GM11168 (cell line): ENCODE data around the gene IL3.

Source experiments
- in situ Hi-C: fragments of 300-500 bp; cut with MboI; formaldehyde crosslinking; loops from one replicate; pipeline ENCODE4 v1.12.0; 2022; ENCODE audit warnings: low sequenced_read_pairs; ENCODE audit not compliant: unreplicated experiment

The IL3 gene

GRCh38 chr5:132070460-132071337 lies 10.2 kb downstream of the IL3 start:
- in situ Hi-C loops = no loop called here

- in situ Hi-C loops = no loop called here
These were observed 10.9 kb downstream of the IL3 start for GRCh38 chr5:132071338-132071707.

GRCh38 chr5:132072070-132072469 lies 11.6 kb downstream of the IL3 start:
- in situ Hi-C loops = no loop called here

- in situ Hi-C loops = no loop called here
These were observed 12.1 kb downstream of the IL3 start for GRCh38 chr5:132072528-132072927.

GRCh38 chr5:132073231-132074013 lies 13.0 kb downstream of the IL3 start, which contains the start of gene CSF2:
TSS of gene CSF2 (plus strand) at chr5:132073789. CDS start at chr5:132073824, 35 bp downstream.
- in situ Hi-C loops = no loop called here

GRCh38 chr5:132074091-132074771 lies 13.8 kb downstream of the IL3 start:
- in situ Hi-C loops = no loop called here

GRCh38 chr5:132074772-132075718 lies 14.6 kb downstream of the IL3 start:
- in situ Hi-C loops = no loop called here

- in situ Hi-C loops = no loop called here
These were observed 15.2 kb downstream of the IL3 start for GRCh38 chr5:132075719-132076077.

GRCh38 chr5:132076202-132076830 lies 15.9 kb downstream of the IL3 start:
- in situ Hi-C loops = no loop called here

- in situ Hi-C loops = no loop called here
These were observed 16.5 kb downstream of the IL3 start for GRCh38 chr5:132076983-132077382.

- in situ Hi-C loops = no loop called here
These were observed 18.6 kb downstream of the IL3 start for GRCh38 chr5:132079081-132079480.

GRCh38 chr5:132079619-132080018 lies 19.2 kb downstream of the IL3 start:
- in situ Hi-C loops = no loop called here

- in situ Hi-C loops = no loop called here
These were observed 20.1 kb downstream of the IL3 start for GRCh38 chr5:132080595-132080994.

- in situ Hi-C loops = no loop called here
These were observed 21.0 kb downstream of the IL3 start for GRCh38 chr5:132081458-132081857.

GRCh38 chr5:132082329-132083023 lies 22.0 kb downstream of the IL3 start:
- in situ Hi-C loops = no loop called here

- in situ Hi-C loops = no loop called here
These were observed 22.7 kb downstream of the IL3 start for GRCh38 chr5:132083071-132083678.

GRCh38 chr5:132085686-132086085 lies 25.2 kb downstream of the IL3 start:
- in situ Hi-C loops = no loop called here

- in situ Hi-C loops = no loop called here
These were observed 25.9 kb downstream of the IL3 start for GRCh38 chr5:132086277-132086794.
